Type B pancreatic cell (in vitro differentiated cells): ENCODE measurements around the gene KIF21A. TPM values are rescaled to one million over a fixed set of nuclear protein-coding genes. Genes with fewer than 3 reads are reported as not detected.
"Not testable (repeated sequence)": the region's sequence is repeated elsewhere in the genome, so short reads cannot be mapped to it uniquely, and the experiment has no call there.

Experiments used
- DNase-seq: peaks from one replicate; pipeline ENCODE4 v3.0.0; 2021; ENCODE audit warnings: mixed read lengths; ENCODE audit not compliant: unreplicated experiment; ENCODE audit errors: extremely low spot score
- H3K27ac Mint-ChIP-seq: 2 replicates; pipeline ENCODE4 v1.8.0; 2021; ENCODE audit warnings: mild to moderate bottlenecking, mixed read lengths
- H3K27me3 Mint-ChIP-seq: 2 replicates; pipeline ENCODE4 v1.8.0; 2021; ENCODE audit warnings: mixed read lengths
- H3K36me3 Mint-ChIP-seq: 2 replicates; pipeline ENCODE4 v1.8.0; 2021; ENCODE audit warnings: mixed read lengths
- H3K4me1 Mint-ChIP-seq: one replicate; pipeline ENCODE4 v1.8.0; 2021; ENCODE audit warnings: mixed read lengths; ENCODE audit not compliant: unreplicated experiment
- H3K4me3 Mint-ChIP-seq: 2 replicates; pipeline ENCODE4 v1.8.0; 2021; ENCODE audit warnings: mild to moderate bottlenecking, mixed read lengths
- H3K9me3 Mint-ChIP-seq: 2 replicates; pipeline ENCODE4 v1.8.0; 2021; ENCODE audit warnings: mixed read lengths
- total RNA-seq: library from RNA; stranded (reverse); gene quantifications from 2 replicates; pipeline ENCODE4 v1.2.1, GENCODE V29; 2021; ENCODE audit warnings: low replicate concordance
- TF ChIP-seq, protein P1 (sequence below): fragments of 200-600 bp; sonication (generic); conservative IDR thresholded peaks from 2 replicates; pipeline ENCODE4 v1.5.0; 2021; ENCODE audit warnings: antibody characterized with exemption, mild to moderate bottlenecking

KIF21A gene
- total RNA-seq, 1 donor from 2014 or later: 25.7 TPM

DNA sequence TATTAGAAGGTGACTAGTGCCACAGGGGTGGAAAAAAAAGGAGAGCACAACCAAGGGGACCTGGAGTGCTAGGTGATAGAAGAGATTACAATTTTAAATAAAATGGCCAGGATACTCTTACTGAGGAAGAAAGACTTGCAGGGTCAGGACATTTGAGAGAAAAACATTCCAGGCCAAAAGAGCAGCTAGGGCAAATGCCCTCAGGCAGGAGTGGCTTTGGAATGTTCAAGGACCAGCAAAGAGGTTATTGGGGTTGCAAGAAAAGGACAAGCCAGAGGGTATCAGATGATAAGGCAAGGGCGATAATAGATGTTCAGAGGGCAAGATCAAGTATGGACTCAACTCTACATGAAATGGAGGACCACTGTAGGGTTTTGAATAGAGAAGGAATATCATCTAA is 146.4 kb downstream of the KIF21A start:
- no peak overlapping the region for H3K4me3 Mint-ChIP-seq
- H3K27ac Mint-ChIP-seq: no peak overlapping the region
- TF ChIP-seq, protein P1, sequence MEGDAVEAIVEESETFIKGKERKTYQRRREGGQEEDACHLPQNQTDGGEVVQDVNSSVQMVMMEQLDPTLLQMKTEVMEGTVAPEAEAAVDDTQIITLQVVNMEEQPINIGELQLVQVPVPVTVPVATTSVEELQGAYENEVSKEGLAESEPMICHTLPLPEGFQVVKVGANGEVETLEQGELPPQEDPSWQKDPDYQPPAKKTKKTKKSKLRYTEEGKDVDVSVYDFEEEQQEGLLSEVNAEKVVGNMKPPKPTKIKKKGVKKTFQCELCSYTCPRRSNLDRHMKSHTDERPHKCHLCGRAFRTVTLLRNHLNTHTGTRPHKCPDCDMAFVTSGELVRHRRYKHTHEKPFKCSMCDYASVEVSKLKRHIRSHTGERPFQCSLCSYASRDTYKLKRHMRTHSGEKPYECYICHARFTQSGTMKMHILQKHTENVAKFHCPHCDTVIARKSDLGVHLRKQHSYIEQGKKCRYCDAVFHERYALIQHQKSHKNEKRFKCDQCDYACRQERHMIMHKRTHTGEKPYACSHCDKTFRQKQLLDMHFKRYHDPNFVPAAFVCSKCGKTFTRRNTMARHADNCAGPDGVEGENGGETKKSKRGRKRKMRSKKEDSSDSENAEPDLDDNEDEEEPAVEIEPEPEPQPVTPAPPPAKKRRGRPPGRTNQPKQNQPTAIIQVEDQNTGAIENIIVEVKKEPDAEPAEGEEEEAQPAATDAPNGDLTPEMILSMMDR: no peak
- peaks cover 13% of the 10 kb centered on the region for H3K36me3 Mint-ChIP-seq
- H3K4me1 Mint-ChIP-seq: peaks cover 4% of the 10 kb centered on the region
- H3K9me3 Mint-ChIP-seq: no peaks in the 10 kb centered on the region
- no peak for DNase-seq
- no peaks in the 10 kb centered on the region for H3K27me3 Mint-ChIP-seq

DNA sequence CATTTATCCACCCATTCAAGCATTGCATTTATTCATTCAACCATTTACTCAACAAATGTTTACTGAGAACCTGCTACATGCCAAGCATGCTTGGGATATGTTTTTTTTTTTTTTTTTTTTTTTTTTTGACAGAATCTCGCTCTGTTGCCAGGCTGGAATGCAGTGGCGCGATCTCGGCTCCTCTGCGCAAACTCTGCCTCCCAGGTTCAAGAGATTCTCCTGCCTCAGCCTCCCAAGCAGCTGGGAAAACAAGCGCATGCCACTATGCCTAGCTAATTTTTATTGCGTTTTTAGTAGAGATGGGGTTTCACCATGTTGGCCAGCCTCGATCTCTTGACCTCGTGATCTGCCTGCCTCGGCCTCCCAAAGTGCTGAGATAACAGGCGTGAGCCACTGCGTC is 147.3 kb downstream of the KIF21A start:
- H3K4me3 Mint-ChIP-seq, DNase-seq, H3K27ac Mint-ChIP-seq, H3K4me1 Mint-ChIP-seq, H3K9me3 Mint-ChIP-seq, H3K27me3 Mint-ChIP-seq: not testable (repeated sequence)
- peaks cover 13% of the 10 kb centered on the region for H3K36me3 Mint-ChIP-seq

GRCh38 chr12:39294715-39295114 is 148.2 kb downstream of the KIF21A start:
- H3K4me1 Mint-ChIP-seq: peaks cover 4% of the 10 kb centered on the region
- TF ChIP-seq, protein P1: no peak
- H3K36me3 Mint-ChIP-seq: peaks cover 13% of the 10 kb centered on the region
- H3K27me3 Mint-ChIP-seq: no peaks in the 10 kb centered on the region
- H3K9me3 Mint-ChIP-seq: no peaks in the 10 kb centered on the region
- no peak overlapping the region for H3K4me3 Mint-ChIP-seq
- DNase-seq: no peak
- no peak overlapping the region for H3K27ac Mint-ChIP-seq

DNA sequence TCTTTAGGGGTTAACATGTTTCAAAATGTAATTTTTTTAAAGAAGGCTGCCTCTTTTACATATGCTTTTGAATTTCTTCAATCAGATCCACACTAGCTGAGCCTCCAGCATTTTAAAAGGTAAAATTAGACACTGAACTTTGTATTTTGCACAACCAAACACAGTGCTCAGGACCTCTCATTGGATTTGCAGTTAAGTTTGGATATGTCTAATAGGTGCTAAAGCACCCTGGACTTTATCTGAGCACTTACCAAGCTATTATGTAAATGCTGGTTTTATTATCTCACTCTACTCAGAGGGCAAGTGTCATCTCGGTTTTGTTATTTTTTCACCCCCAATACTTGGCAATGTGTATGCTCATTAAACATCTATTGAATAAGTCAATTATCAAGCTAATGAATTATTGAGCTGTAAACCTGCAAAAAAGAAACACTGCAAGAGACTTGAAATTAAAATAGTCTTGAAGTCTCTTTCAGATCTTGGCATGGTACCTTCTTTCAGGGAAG is 150.7 kb downstream of the KIF21A start:
- no peak overlapping the region for H3K27ac Mint-ChIP-seq
- DNase-seq: no peak
- no peak overlapping the region for H3K4me3 Mint-ChIP-seq
- H3K4me1 Mint-ChIP-seq: peaks cover 4% of the 10 kb centered on the region
- peaks cover 5% of the 10 kb centered on the region for H3K36me3 Mint-ChIP-seq
- no peaks in the 10 kb centered on the region for H3K27me3 Mint-ChIP-seq
- TF ChIP-seq, protein P1: no peak
- no peaks in the 10 kb centered on the region for H3K9me3 Mint-ChIP-seq

- DNase-seq: no peak
- Mint-ChIP-seq H3K27ac (no peak overlapping the region), H3K4me3 (no peak overlapping the region), H3K4me1 (no peaks in the 10 kb centered on the region), H3K9me3 (no peaks in the 10 kb centered on the region), H3K36me3 (no peaks in the 10 kb centered on the region), H3K27me3 (no peaks in the 10 kb centered on the region)
- TF ChIP-seq, protein P1: no peak
Measured at GRCh38 chr12:39287817-39288216, 155.1 kb downstream of the KIF21A start.

DNA sequence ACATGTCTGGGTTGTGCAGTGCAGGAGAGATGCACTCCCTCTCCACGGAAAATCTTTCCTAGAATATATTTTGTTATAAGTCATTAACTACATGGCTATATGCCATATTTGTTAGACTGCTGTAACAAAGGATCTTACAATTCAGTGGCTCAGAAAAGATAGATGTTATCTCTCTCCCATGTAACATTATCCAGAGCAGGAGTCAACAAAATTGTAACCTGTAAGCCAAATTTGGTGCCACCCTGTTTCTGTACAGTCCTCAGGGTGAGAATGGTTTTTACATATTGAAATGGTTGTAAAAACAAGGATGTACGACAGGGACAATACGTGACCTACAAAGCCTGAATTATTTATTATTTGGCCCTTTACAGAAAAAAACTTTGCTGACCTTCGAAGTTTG is 155.5 kb downstream of the KIF21A start:
- H3K4me1 Mint-ChIP-seq: no peaks in the 10 kb centered on the region
- no peaks in the 10 kb centered on the region for H3K9me3 Mint-ChIP-seq
- no peaks in the 10 kb centered on the region for H3K36me3 Mint-ChIP-seq
- DNase-seq: no peak
- no peaks in the 10 kb centered on the region for H3K27me3 Mint-ChIP-seq
- H3K4me3 Mint-ChIP-seq: no peak overlapping the region
- H3K27ac Mint-ChIP-seq: no peak overlapping the region
- TF ChIP-seq, protein P1: no peak
